Thyroid gland (tissue), 4 donors: Measurements from ENCODE around the gene OR5K4.

Experiments
- CTCF ChIP-seq, 6 experiments: fragments of 200-600 bp in 3 of 6; fragments of 450-650 bp in 3 of 6; sonication (generic) in 3 of 6; IDR thresholded peaks; one replicate each; pipeline ENCODE4 v1.5.1; 2016 to 2019; ENCODE audit warnings: antibody characterized with exemption in 6 of 6, mild to moderate bottlenecking in 2 of 6, inconsistent platforms in 1 of 6, moderate library complexity in 1 of 6
- POLR2A ChIP-seq, 2 donors: fragments of 450-650 bp; IDR thresholded peaks; one replicate each; pipeline ENCODE4 v1.6.1; 2017; ENCODE audit warnings: antibody characterized with exemption in 2 of 2, mild to moderate bottlenecking in 2 of 2, moderate library complexity in 1 of 2

GRCh38 chr3:98390366-98390765, 36.7 kb downstream of the OR5K4 start, which contains the start of gene OR5K3:
- TF ChIP-seq POLR2A (IDR thresholded peaks at IDR 0.05) (no peak), CTCF (IDR thresholded peaks at IDR 0.05) (no peak)
